Measurements from ENCODE around the gene ABCA7.
A peak's percentile ranks its signal among the peaks of the same experiment; 100 is the strongest.

The ABCA7 gene

GRCh38 chr19:1003283-1003682 is 36.6 kb upstream of the ABCA7 start:
- DNase-seq = no peak

GRCh38 chr19:1004204-1004802 is 35.6 kb upstream of the ABCA7 start:
- DNase-seq = no peak

- peak; percentile 5 for DNase-seq
Observed at GRCh38 chr19:1004803-1005664, 34.9 kb upstream of the ABCA7 start.

GRCh38 chr19:1006711-1007398 is 33.1 kb upstream of the ABCA7 start:
- DNase-seq = no peak

- DNase-seq = no peak
Observed at GRCh38 chr19:1007399-1008251, 32.3 kb upstream of the ABCA7 start.

GRCh38 chr19:1008268-1009040 is 31.5 kb upstream of the ABCA7 start:
- no peak for DNase-seq

- DNase-seq = peak; percentile 9
Observed at GRCh38 chr19:1009041-1009980, 30.6 kb upstream of the ABCA7 start.

GRCh38 chr19:1009981-1010538 is 29.8 kb upstream of the ABCA7 start:
- DNase-seq = no peak

- no peak for DNase-seq
Observed at GRCh38 chr19:1010586-1011510, 29.1 kb upstream of the ABCA7 start.

GRCh38 chr19:1011831-1012333 is 28.0 kb upstream of the ABCA7 start:
- no peak for DNase-seq

GRCh38 chr19:1012334-1012733 is 27.6 kb upstream of the ABCA7 start:
- no peak for DNase-seq

- no peak for DNase-seq
Observed at GRCh38 chr19:1013218-1013617, 26.7 kb upstream of the ABCA7 start.

- DNase-seq = no peak
Observed at GRCh38 chr19:1014161-1015060, 25.5 kb upstream of the ABCA7 start.

GRCh38 chr19:1015061-1015781 is 24.7 kb upstream of the ABCA7 start:
- no peak for DNase-seq

- no peak for DNase-seq
Observed at GRCh38 chr19:1015782-1016646, 23.9 kb upstream of the ABCA7 start.

GRCh38 chr19:1016647-1017114 is 23.2 kb upstream of the ABCA7 start:
- no peak for DNase-seq

Data from hematopoietic multipotent progenitor cell treated with erythropoietin and hydrocortisone succinate and interleukin-3 and kit ligand, for 4 days (in vitro differentiated cells).